ENCODE data around the gene NOTCH2.

DNA sequence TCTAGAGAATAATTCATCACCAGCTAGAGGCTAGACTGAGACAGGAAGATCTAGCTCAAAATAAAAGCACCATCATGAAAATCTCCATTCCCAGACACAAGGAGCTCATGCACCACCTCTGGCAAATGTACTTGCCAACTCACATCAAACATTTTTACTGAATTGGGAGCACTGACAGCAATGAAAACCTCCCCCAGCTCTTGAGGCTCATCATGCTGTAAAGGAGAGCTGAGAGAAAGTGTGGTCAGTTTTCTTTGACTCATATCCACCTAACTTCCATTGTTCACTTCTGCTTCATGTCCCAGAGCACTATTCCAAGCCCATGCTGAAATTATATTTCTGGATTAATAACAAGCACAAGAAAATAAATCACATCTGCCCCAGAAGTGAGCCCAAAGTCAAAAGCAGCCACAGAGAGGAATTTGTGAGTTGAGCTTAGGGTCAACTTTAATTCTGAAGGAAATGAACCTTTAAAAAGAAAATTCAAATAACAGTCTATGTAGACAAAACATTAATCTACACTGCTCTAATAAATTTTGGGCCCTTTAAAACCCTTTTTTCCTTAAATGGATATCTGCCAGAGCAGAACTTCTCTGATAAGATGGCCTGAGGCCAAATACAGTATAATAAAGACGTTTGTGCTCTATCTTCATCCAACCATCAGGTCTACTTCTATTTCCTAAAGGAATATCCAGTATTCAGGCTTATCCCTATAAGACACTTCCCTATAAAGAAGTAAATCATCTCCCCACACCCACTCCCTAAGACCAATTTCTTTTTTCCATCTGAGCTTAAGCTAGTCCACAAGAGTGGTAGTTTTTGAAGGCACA is 87.3 kb downstream of the NOTCH2 start:
- TF ChIP-seq, protein P1, sequence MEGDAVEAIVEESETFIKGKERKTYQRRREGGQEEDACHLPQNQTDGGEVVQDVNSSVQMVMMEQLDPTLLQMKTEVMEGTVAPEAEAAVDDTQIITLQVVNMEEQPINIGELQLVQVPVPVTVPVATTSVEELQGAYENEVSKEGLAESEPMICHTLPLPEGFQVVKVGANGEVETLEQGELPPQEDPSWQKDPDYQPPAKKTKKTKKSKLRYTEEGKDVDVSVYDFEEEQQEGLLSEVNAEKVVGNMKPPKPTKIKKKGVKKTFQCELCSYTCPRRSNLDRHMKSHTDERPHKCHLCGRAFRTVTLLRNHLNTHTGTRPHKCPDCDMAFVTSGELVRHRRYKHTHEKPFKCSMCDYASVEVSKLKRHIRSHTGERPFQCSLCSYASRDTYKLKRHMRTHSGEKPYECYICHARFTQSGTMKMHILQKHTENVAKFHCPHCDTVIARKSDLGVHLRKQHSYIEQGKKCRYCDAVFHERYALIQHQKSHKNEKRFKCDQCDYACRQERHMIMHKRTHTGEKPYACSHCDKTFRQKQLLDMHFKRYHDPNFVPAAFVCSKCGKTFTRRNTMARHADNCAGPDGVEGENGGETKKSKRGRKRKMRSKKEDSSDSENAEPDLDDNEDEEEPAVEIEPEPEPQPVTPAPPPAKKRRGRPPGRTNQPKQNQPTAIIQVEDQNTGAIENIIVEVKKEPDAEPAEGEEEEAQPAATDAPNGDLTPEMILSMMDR (IDR thresholded peaks at IDR 0.05 in 4 of 5, conservative IDR thresholded peaks at IDR 0.05 in 1 of 5), result no peak
- TF ChIP-seq POLR2A (IDR thresholded peaks at IDR 0.05), result no peak

Data from gastrocnemius medialis (tissue), 4 donors.